ENCODE results near the gene MFRP.
A peak's percentile ranks its signal among the peaks of the same experiment; 100 is the strongest.

MFRP gene

DNA sequence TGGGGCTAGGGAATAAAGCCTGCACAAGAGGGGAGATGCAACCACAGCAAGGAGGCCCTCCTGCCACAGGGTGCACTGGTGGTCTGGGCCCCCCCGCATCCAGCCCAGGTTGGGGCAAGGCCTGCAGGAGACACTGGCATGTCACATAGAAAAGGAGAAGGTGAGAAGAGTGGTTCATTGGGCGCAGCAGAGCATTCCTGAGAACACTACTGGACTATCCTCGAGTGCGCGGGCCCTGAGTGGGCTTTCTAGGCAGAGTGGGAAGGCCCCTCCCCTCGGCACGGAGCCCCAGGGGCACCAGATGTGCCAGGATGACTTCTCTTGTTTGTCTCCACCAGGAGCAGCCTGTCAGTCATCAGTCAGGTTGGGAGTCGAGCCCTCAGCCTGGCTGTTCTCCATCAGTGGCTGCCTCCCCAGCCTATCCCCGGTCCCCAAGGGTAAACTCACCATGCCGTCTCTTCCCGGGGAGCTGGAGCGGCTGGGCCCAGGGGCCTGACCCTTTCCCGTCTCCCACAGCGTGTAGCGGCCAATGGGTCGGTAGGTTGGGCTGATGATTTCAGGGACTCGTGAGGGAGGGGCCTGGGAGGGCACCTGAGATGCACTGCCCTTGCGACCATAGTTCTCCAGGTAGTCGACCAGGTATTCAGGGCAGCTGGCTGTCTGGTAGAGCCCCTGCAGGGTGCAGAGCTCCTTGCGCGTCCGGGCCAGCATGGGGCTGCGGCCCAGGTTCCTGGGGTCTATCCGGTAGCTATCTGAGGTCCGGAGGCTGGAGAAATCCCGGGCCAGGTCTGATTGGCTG is 26.0 kb upstream of the MFRP start:
- DNase-seq: no peak

DNA sequence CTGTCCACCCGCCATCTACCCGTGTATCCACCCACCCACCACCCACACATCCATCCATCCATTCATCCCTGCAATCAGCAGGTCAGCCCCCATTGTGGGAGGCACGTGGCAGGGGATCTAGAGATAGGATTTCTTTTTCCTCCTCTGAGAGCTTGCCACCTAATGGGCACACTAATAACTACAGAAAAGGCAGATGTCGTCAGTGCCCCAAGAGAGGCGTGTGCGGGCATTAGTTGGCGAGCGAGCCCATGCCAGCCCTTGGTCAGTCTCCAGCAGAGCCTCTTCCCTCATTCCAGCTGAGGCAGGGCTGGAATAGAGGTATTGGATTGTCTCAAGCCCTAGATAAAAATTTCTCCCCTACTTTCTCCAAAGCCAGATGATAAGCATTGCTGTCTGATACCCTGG is 25.3 kb upstream of the MFRP start:
- DNase-seq: peak; percentile 69

- DNase-seq: no peak
Measured at GRCh38 chr11:119371067-119371601, 24.6 kb upstream of the MFRP start.

GRCh38 chr11:119370486-119371046 is 24.1 kb upstream of the MFRP start:
- peak; percentile 38 for DNase-seq

GRCh38 chr11:119369132-119369925 is 22.8 kb upstream of the MFRP start:
- no peak for DNase-seq

GRCh38 chr11:119368121-119369034 is 21.9 kb upstream of the MFRP start:
- peak; percentile 87 for DNase-seq

- no peak for DNase-seq
Measured at GRCh38 chr11:119367661-119368120, 21.2 kb upstream of the MFRP start.

- no peak for DNase-seq
Measured at GRCh38 chr11:119366690-119367620, 20.4 kb upstream of the MFRP start.

- no peak for DNase-seq
Measured at GRCh38 chr11:119365071-119365591, 18.6 kb upstream of the MFRP start.

GRCh38 chr11:119363851-119364590 is 17.5 kb upstream of the MFRP start:
- DNase-seq: no peak

GRCh38 chr11:119363081-119363850 is 16.8 kb upstream of the MFRP start:
- DNase-seq: no peak

DNA sequence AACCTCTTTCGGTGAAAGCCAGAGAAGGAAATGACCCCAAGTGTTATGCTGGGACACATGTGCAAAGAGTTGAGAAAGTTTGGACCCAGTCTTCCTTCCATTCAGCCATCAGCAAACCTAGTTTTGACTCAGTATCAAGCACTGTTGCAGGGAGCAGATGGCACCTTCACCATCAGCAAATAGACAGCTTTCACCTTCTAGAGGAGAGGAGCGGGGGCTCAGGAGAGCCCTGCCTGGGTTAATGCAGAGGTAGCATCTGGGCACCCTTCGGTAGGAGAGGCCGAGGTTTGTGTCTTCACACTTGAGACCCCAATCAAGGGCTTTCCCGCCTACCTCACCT is 16.2 kb upstream of the MFRP start:
- peak; percentile 33 for DNase-seq

GRCh38 chr11:119361941-119362725 is 15.6 kb upstream of the MFRP start:
- DNase-seq: no peak

GRCh38 chr11:119361056-119361787 is 14.7 kb upstream of the MFRP start:
- DNase-seq: peak; percentile 95

GRCh38 chr11:119359365-119360214 is 13.1 kb upstream of the MFRP start:
- no peak for DNase-seq

GRCh38 chr11:119357074-119357473 is 10.6 kb upstream of the MFRP start:
- no peak for DNase-seq

Data from NCI-H524 treated with DMSO at 0.1 percent for 48 hours (cell line).